H9 (cell line): ENCODE measurements around the gene LMX1A. TPM values are rescaled to one million over a fixed set of nuclear protein-coding genes. Genes with fewer than 3 reads are reported as not detected.

Source experiments
- DNase-seq: peaks from one replicate; pipeline ENCODE4 v3.0.0-alpha.2; 2017
- H2AFZ ChIP-seq: one replicate; pipeline ENCODE4 v1.6.1; 2013; ENCODE audit warnings: mild to moderate bottlenecking, low read length, control low read depth, moderate library complexity
- H2AK5ac ChIP-seq: 2 replicates; pipeline ENCODE4 v1.6.1; 2013; ENCODE audit warnings: low read length, control low read depth, mixed read lengths; ENCODE audit not compliant: insufficient read length
- H2BK120ac ChIP-seq: one replicate; pipeline ENCODE4 v1.6.1; 2013; ENCODE audit warnings: low read depth, mild to moderate bottlenecking, low read length, control low read depth, inconsistent platforms; ENCODE audit not compliant: poor library complexity, severe bottlenecking
- H2BK12ac ChIP-seq: 2 replicates; pipeline ENCODE4 v1.6.1; 2013; ENCODE audit warnings: low read length, control low read depth, mixed read lengths, low read depth; ENCODE audit not compliant: insufficient read length
- H2BK15ac ChIP-seq: 2 replicates; pipeline ENCODE4 v1.6.1; 2013; ENCODE audit warnings: low read depth, low read length, control low read depth
- H2BK20ac ChIP-seq: one replicate; pipeline ENCODE4 v1.6.1; 2013; ENCODE audit warnings: low read depth, mild to moderate bottlenecking, low read length, control low read depth, inconsistent platforms; ENCODE audit not compliant: poor library complexity, severe bottlenecking
- H2BK5ac ChIP-seq: 2 replicates; pipeline ENCODE4 v1.6.1; 2013; ENCODE audit warnings: low read length, control low read depth, mixed read lengths; ENCODE audit not compliant: insufficient read length
- H3K14ac ChIP-seq: 2 replicates; pipeline ENCODE4 v1.6.1; 2013; ENCODE audit warnings: low read length, control low read depth; ENCODE audit not compliant: insufficient read depth
- H3K18ac ChIP-seq: 2 replicates; pipeline ENCODE4 v1.6.1; 2013; ENCODE audit warnings: low read depth, mild to moderate bottlenecking, mixed read lengths, low read length, control low read depth; ENCODE audit not compliant: insufficient read length
- H3K23ac ChIP-seq: 2 replicates; pipeline ENCODE4 v1.6.1; 2013; ENCODE audit warnings: low read length, control low read depth, mixed read lengths, low read depth; ENCODE audit not compliant: insufficient read length
- H3K23me2 ChIP-seq: 2 replicates; pipeline ENCODE4 v1.6.1; 2013; ENCODE audit warnings: low read depth, mild to moderate bottlenecking, mixed read lengths, low read length, control low read depth; ENCODE audit not compliant: insufficient read length, poor library complexity, severe bottlenecking
- H3K27ac ChIP-seq: 2 replicates; pipeline ENCODE4 v1.5.1; 2013; ENCODE audit warnings: low read length, control low read depth, mixed read lengths, low read depth; ENCODE audit not compliant: insufficient read length
- H3K27me3 ChIP-seq: 2 replicates; pipeline ENCODE4 v1.6.1; 2013; ENCODE audit warnings: low read length, control low read depth, inconsistent platforms; ENCODE audit not compliant: insufficient read depth
- H3K4ac ChIP-seq: 2 replicates; pipeline ENCODE4 v1.6.1; 2013; ENCODE audit warnings: low read depth, mild to moderate bottlenecking, control low read depth, inconsistent platforms, low read length, moderate library complexity
- H3K4me1 ChIP-seq: 2 replicates; pipeline ENCODE4 v1.6.1; 2013; ENCODE audit warnings: low read length, control low read depth, inconsistent platforms; ENCODE audit not compliant: insufficient read depth
- H3K4me2 ChIP-seq: 2 replicates; pipeline ENCODE4 v1.6.1; 2013; ENCODE audit warnings: low read length, control low read depth, mixed read lengths; ENCODE audit not compliant: insufficient read length, insufficient read depth
- H3K56ac ChIP-seq: 2 replicates; pipeline ENCODE4 v1.6.1; 2013; ENCODE audit warnings: low read depth, mild to moderate bottlenecking, mixed read lengths, low read length, control low read depth; ENCODE audit not compliant: insufficient read length
- H3K79me1 ChIP-seq: 2 replicates; pipeline ENCODE4 v1.6.1; 2013; ENCODE audit warnings: low read depth, mild to moderate bottlenecking, moderate library complexity, low read length, control low read depth, inconsistent platforms; ENCODE audit not compliant: insufficient read depth, poor library complexity, severe bottlenecking
- H3K79me2 ChIP-seq: 2 replicates; pipeline ENCODE4 v1.6.1; 2013; ENCODE audit warnings: low read length, control low read depth, inconsistent platforms; ENCODE audit not compliant: insufficient read depth
- H3K9ac ChIP-seq: 2 replicates; pipeline ENCODE4 v1.6.1; 2013; ENCODE audit warnings: low read length, control low read depth, mixed read lengths; ENCODE audit not compliant: insufficient read length; ENCODE audit errors: extremely low read depth
- H3K9me3 ChIP-seq: one replicate; pipeline ENCODE4 v1.6.1; 2013; ENCODE audit warnings: low read depth, low read length, inconsistent platforms; ENCODE audit not compliant: control insufficient read depth
- H3T11ph ChIP-seq: one replicate; pipeline ENCODE4 v1.6.1; 2013; ENCODE audit warnings: mild to moderate bottlenecking, low read length, control low read depth, inconsistent platforms
- H4K20me1 ChIP-seq: one replicate; pipeline ENCODE4 v1.6.1; 2013; ENCODE audit not compliant: control insufficient read depth, insufficient read length, insufficient read depth
- H4K5ac ChIP-seq: 2 replicates; pipeline ENCODE4 v1.6.1; 2013; ENCODE audit warnings: low read depth, mild to moderate bottlenecking, mixed read lengths, low read length, control low read depth; ENCODE audit not compliant: insufficient read length
- H4K8ac ChIP-seq: replicated peaks from 2 replicates; pipeline ENCODE4 v1.6.1; 2013; ENCODE audit warnings: low read length, control low read depth, mixed read lengths, low read depth; ENCODE audit not compliant: insufficient read length
- H4K91ac ChIP-seq: 2 replicates; pipeline ENCODE4 v1.6.1; 2013; ENCODE audit warnings: low read depth, mild to moderate bottlenecking, moderate library complexity, mixed read lengths, low read length, control low read depth; ENCODE audit not compliant: insufficient read length
- H3K27ac Mint-ChIP-seq, 3 experiments: 2 replicates in 2 of 3; 3 replicates in 1 of 3; pipeline ENCODE4 v1.8.0; 2020 to 2021; ENCODE audit warnings: mixed read lengths in 3 of 3, mild to moderate bottlenecking in 1 of 3, moderate library complexity in 1 of 3
- H3K27me3 Mint-ChIP-seq: 2 replicates; pipeline ENCODE4 v1.8.0; 2021; ENCODE audit warnings: low read depth, mild to moderate bottlenecking, moderate library complexity, mixed read lengths
- H3K36me3 Mint-ChIP-seq, 3 experiments: 2 replicates in 2 of 3; 3 replicates in 1 of 3; pipeline ENCODE4 v1.8.0; 2020 to 2021; ENCODE audit warnings: low read depth in 3 of 3, mixed read lengths in 3 of 3; ENCODE audit not compliant: insufficient read depth in 1 of 3
- H3K4me1 Mint-ChIP-seq, 2 experiments: 2 replicates each; pipeline ENCODE4 v1.8.0; 2020; ENCODE audit warnings: mixed read lengths in 2 of 2
- H3K4me3 Mint-ChIP-seq, 2 experiments: 2 replicates in 1 of 2; 3 replicates in 1 of 2; pipeline ENCODE4 v1.8.0; 2020 to 2021; ENCODE audit warnings: mild to moderate bottlenecking in 2 of 2, mixed read lengths in 2 of 2, moderate library complexity in 1 of 2
- H3K9me3 Mint-ChIP-seq, 2 experiments: 2 replicates in 1 of 2; 3 replicates in 1 of 2; pipeline ENCODE4 v1.8.0; 2020; ENCODE audit warnings: mild to moderate bottlenecking in 2 of 2, mixed read lengths in 2 of 2, moderate library complexity in 1 of 2
- CTCF ChIP-seq: fragments of 200-600 bp; sonication (generic); conservative IDR thresholded peaks from 3 replicates; pipeline ENCODE4 v1.8.0; 2021; ENCODE audit warnings: antibody characterized with exemption, mild to moderate bottlenecking
- WGBS: extraction: QIAGEN DNeasy Blood & Tissue Kit; methylation state at CpG from one replicate; pipeline ENCODE4 v1.1.7; 2013; ENCODE audit warnings: missing lambda C conversion rate, low lambda C conversion rate, mixed read lengths; ENCODE audit not compliant: insufficient read length; ENCODE audit errors: extremely low coverage; 5-methylcytosine and 5-hydroxymethylcytosine counted together
- total RNA-seq: library from RNA; stranded (reverse); gene quantifications from 2 replicates; pipeline ENCODE4 v1.2.1, GENCODE V29; 2021

LMX1A gene
- total RNA-seq, 1 experiment from 2014 or later = not detected

- Mint-ChIP-seq H3K27me3 (peaks cover 41% of the 10 kb centered on the region), H3K27ac (no peak overlapping the region), H3K9me3 (no peaks in the 10 kb centered on the region; a peak in 1 of 5 replicates), H3K4me1 (peaks cover 4 to 11% of the 10 kb centered on the region in 2 experiments; a peak in 3 of 4 replicates), H3K36me3 (no peaks in the 10 kb centered on the region; a peak in 1 of 7 replicates), H3K4me3 (no peak overlapping the region)
- Histone ChIP-seq H3T11ph (no peak overlapping the region), H3K18ac (no peak overlapping the region), H4K91ac (no peak overlapping the region), H3K4me2 (no peak overlapping the region), H3K79me2 (no peaks in the 10 kb centered on the region), H2AK5ac (no peak overlapping the region), H2BK120ac (no peak overlapping the region), H3K79me1 (no peaks in the 10 kb centered on the region), H4K8ac (no peak overlapping the region), H4K5ac (no peak overlapping the region), H3K23me2 (no peaks in the 10 kb centered on the region), H3K23ac (no peak overlapping the region), H2AFZ (no peak overlapping the region), H2BK5ac (no peak overlapping the region), H2BK20ac (no peak overlapping the region), H3K9me3 (no peaks in the 10 kb centered on the region), H3K14ac (no peak overlapping the region), H3K27ac (no peak overlapping the region), H3K4ac (no peak overlapping the region), H3K27me3 (no peaks in the 10 kb centered on the region; the same call in 1 of the 2 replicates), H2BK15ac (no peak overlapping the region), H3K4me1 (no peaks in the 10 kb centered on the region), H3K56ac (no peak overlapping the region), H4K20me1 (no peaks in the 10 kb centered on the region), H3K9ac (no peak overlapping the region), H2BK12ac (no peak overlapping the region)
- no peak for DNase-seq
- no CpG with 5 or more reads among the region's 3 CpGs for WGBS
- no peak for TF ChIP-seq CTCF
These were observed 96.6 kb downstream of the LMX1A start for GRCh38 chr1:165259706-165260428.
